Stimulated activated CD4-positive, alpha-beta T cell treated with anti-CD3 and anti-CD28 coated beads, Interleukin-1b, Interleukin-23, amount 100 ng/mL, for 24 hours (primary cell): ENCODE measurements around the gene CDK5RAP2.
A peak's percentile ranks its signal among the peaks of the same experiment; 100 is the strongest.

Source experiments
- DNase-seq, 4 experiments: peaks; one replicate each; pipeline ENCODE4 v3.0.0-alpha.2; 2020; ENCODE audit warnings: low read depth in 4 of 4, low spot score in 1 of 4

CDK5RAP2 gene

DNA sequence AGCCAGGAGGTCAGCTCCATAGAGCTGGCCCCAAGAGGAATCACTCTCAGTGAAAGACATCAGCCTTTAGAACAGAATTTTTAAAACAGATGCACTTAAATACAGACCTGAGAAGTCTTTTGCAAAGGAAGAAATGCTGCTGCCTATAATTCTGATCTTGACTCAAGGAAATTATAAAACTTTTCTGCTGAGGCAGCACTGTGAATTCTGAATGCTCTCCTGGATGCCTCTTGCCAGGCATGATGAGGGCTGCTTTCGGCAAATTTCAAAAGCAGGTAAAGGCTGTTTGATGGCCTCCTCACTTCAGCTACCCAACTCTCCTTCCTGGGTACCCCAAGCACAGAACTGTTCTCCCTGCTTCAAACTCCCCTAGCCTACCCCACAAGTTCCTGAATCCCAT is 174.8 kb downstream of the CDK5RAP2 start:
- no peak for DNase-seq

DNA sequence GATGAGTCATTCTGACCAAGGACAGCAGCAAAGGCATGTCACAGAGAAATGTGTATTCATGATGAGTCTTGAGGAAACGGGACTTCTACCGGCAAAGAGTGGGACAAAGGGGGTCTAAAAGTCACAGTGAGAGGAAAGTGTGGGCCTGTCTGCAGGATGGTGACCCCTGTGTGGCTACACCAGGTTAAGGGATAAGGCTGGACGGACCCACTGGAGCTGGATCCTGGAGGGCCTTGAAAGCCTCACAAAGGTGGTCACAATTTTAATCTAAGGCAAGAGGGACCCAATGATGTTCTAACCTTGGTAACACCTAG is 176.5 kb downstream of the CDK5RAP2 start:
- DNase-seq = no peak

DNA sequence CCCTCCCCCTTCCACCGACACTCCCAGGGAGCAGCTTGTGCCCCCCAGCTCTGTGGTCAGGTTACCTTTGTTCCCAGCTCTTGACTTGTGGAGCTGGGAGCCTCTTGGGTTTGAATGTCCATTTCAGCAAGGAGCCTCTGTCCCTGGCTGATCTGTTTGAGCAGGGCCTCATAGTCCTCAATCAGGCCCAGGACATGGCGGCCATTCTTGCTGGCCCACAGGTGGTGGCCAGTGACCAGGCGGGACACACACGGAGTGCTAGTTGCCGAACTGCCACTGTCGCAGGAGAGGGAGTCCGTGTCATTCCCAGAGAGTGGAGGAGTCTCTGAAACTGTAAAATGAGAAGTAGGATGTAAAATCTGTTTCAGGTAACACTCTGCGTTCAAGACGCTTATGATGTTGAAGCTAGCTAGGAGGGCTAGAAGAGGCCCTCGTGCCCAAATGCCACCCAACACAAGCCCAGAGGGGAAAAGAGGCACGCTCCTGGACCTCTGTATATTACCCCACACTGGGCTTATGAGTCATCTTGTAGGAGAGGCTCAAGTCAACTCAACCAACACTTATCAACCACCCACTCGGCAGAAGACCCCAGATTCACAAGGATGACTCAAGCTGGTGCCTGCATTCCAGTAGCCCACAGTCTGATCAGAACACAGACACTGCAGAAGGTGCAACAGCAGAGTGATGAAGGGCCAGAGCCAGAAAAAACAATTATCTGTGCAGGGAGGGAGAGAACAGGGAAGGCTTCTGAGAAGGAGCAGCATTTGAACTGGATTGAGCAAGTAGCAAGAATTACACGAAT is 177.0 kb downstream of the CDK5RAP2 start:
- DNase-seq = no peak

DNA sequence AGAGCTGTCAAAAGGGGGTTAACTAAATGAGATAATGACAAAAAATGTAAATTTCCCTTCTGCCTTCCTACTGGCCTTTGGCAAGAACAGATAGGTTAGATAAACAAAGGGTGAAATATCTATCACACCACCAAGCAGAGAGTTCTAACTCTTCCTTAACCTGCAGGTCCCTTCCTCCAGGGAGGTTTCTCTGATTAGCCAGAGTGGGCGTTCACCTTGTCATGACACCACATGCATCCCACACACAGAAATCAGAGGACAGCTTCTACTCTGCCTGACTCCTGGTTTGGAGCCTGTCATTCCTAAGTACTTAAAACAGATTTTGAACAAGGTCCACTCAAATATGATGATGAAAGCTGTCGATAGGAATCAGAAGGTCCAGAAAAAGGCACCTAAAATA is 180.0 kb downstream of the CDK5RAP2 start:
- no peak for DNase-seq

DNA sequence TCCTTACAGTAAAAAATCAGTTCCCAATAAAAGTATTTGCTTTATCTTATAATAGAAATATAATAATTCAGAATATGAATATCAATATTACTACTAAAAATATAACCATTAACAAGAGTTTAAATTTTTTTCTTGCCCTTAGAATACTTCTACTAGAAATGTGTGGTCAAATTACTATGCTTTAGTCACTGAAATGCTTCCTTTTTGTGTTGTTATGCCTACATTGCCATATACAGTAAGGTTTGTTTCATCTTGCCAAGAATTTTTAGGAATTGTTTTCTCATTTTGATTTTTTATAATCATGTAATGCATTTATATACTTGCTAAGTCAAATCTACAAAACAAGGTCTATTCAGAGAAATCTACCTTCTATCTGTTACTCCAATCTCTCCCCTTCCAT is 181.7 kb downstream of the CDK5RAP2 start:
- DNase-seq = no peak

DNA sequence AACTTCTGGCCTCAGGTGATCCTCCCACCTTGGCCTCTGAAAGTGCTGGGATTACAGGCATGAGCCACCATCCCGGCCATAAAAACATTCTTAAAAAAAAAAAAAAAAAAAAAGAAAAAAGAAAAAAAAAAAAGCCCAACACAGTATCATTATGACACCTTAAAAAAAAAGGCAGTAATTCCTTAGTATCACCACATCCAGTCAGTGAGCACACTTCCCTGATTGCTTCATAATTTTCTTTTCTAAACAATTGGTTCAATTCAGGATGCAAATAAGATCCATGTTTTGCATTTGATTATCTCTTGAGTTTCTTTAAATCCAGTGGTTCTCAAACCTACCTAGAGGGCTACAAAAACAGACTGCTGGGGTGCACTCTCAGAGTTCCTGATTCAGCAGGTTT is 182.5 kb downstream of the CDK5RAP2 start:
- no peak for DNase-seq

DNA sequence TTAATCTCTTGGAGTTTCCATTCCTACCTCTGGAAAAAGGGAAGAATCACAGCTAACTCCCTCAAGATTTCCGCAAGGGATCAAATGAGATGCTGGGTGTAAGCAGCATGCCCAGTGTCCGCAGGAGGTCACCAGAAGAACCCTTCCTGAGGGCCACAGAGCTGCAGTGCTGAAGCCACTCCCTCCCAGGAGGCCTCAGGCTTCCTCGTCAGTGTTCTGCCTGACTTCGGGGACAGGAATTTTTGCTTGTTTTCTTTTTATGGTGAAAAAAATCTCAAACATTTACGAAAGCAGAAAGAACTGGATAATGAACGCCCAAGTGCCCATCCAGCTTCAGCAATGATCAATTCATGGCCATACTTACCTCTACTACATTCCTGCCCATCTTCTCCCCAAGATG is 183.0 kb downstream of the CDK5RAP2 start:
- DNase-seq = no peak

DNA sequence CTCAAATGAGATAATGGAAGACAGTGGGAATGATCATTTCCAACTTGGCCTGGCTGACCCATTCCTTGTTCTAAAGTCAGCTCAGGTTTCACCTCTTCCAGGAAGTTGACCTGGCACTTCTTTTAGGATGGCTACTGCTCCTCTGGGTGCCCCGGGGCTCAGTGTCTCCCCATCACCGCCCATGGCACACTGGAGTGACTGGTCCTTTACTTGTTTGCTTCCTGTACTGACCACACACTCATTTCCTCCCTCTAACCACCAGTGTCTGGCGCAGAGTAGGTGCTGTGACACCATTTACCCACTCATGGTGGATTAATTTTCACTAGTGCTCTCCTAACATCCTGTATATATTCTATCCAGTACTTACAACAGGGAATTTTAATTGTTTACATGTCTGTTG is 183.5 kb downstream of the CDK5RAP2 start:
- no peak for DNase-seq

DNA sequence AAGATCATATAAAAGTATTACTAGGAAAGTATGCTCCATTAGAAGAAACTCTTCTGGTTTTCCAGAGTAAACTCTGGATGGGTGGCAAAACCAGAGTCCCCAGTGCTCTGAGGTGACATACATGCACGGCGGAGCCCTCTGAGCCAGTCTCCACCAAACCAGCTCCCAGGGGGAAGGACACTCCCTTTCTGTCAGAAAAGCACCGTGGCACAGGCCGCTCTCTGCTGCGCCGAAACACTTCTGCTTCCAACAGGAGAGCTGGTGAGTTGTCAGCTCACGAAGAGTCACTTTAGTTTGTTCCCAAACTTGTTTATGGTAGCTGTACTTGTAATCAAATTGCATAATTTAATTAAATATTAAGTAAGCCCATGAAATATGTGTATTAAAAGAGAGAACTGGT is 184.6 kb downstream of the CDK5RAP2 start:
- DNase-seq = no peak

DNA sequence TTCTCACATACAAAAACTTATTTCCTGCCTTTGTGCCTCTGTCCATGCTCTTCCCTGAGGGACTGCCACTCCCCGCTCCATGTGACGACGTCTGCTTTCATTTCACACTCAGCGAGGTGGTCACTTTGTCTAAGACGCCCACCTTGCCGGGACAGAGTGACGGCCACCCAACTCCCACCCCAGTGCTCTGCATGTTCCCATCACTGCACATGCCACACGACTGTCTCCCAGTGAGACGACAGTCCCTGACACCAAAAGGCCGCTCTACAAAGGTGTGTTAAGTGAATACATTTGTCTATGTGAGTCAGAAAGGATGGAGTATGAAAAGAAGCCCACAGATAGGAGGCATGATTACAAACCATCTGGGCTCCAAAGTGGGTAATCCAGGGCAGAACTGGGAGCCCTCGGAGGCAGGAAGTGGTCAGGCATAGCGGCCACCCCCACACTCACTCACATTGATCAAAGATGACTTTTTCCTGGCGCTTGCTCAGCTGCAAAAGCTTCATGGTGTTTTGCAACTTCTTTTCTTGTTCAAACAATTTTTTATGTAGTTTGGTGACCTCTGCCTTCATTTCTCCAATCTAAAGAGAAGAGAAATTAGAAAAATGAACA is 185.8 kb downstream of the CDK5RAP2 start:
- DNase-seq = peak in 1 of 4 experiments; percentile 20

DNA sequence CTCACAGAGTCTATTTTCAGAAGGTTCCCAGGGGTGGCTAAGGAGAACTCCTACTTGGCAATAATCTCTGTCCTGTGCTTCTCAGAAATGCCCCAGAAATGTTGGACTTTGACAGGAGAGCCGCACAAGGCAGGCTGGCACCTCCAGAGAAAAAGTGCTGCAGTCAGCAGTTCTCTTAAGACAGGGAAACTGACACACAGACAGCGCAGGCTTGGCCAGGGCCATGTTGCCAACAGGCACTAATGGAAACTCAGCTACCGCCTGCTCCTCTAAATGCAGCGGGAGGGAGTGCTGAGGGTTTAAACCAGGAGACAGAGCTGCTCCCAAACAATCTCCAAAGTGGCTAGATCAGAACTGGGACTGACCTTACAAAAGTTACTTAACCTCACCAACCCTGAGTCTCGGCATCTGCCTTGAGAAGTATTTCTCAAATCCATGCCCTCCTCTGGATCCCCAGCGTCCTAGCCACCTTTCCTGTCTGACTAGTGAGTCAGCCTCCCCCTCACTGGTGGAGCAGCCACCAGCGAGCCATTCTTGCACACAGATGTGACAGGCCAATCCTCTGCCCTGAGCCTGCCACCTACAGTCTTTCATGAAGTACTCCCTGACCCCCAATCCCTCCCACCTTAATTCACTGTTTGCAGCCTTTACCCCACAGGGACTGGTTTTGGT is 186.4 kb downstream of the CDK5RAP2 start:
- no peak for DNase-seq

DNA sequence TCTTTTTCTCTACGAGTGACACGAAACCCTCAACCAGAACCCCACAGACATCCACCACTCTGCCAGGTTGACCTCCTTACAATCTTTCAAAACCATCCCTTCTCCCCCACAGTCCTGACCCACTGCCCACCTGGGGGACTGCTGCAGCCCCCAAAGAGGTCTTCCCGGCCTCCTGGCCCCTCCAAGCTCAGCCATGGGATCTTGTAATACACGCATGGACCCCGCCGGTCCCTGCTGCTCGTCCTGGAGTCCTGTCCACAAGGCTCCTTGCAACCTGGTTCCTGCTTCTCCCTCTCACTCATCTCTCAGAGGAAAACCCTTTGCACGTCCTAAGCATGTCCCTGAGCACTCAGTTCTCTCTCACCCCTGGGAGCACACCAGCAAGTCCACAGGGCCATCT is 187.3 kb downstream of the CDK5RAP2 start:
- no peak for DNase-seq

DNA sequence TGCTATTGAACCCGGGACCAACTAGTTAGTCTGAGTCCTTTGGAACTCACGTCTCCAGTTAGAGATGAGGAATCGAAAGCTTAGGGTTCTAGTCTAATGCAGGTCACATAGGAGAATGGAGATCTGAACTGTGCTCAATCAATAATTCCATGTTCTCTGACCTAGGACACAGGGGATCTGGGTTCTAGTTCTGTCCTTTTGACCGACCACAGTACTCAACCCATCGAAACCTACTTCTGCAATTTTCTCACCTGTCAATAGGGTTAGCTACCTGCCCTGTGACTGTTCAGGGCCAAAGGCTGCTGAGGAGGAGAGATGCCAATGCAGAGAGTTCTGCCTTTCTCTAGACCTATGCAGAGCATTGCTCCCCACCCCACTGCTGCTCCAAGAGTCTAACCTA is 187.7 kb downstream of the CDK5RAP2 start:
- no peak for DNase-seq

DNA sequence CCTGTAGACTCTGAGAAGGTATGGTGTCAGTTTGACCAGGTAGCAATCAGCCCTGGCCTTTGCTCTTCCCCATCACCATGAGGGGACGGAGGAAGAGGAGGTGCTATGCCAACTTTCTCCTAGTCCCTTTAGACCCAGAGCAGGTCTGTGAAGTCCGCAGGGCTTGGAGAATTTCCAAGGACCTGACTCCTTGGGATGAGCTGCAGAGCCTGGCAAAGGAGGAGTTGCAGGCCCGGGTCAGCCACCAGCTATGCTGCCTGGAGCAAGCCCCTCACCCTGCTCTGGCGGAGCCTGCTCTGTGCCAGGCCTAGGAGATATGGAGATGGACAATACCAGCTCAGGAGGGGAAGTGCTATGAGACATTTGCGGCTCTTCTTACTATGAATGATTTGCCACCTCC is 188.3 kb downstream of the CDK5RAP2 start:
- DNase-seq = no peak

DNA sequence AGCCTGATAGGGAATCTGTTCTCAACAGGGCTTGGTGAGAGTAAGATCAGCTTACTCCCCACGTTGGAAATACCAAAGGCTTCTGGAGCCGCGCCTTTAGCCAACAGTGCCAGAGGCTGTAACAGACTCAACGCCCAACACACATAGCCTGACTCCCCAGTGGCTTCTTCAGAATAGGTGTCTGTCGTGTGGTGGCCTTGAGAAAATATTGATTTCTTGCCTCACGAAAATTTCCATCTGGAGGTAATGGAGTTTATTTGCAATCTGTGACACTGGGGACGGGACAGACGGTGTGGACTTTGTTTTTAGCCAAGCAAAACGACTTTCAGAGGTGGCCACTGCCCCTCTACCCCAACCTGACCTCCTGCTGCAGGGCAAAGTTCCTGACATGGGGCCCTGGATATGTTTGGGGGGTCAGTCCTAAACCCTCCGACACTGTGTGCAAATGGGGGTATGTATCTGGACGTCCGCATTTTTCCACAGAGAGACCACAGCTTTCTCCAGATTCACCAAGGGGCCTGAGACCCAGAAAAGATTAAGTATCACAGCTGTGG is 189.3 kb downstream of the CDK5RAP2 start:
- no peak for DNase-seq

DNA sequence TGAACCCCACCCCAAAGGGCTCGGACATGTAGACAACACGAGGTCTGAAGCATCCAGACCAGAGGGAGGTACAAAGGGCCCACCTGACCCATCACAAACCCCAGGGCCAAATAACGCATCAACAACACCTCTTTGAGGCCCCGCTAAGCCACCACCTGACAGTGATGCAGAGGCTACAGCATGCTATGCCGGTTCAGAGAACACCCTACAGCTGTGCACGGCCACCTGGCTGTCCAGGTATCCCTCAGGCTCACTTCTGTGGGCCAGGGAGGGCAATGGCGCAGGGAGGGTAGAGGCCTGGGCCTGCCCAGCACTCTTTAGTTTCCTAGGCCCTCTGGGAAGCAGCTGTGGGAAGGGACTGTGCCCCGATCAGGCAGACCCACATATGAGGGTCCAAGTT is 190.1 kb downstream of the CDK5RAP2 start:
- no peak for DNase-seq

DNA sequence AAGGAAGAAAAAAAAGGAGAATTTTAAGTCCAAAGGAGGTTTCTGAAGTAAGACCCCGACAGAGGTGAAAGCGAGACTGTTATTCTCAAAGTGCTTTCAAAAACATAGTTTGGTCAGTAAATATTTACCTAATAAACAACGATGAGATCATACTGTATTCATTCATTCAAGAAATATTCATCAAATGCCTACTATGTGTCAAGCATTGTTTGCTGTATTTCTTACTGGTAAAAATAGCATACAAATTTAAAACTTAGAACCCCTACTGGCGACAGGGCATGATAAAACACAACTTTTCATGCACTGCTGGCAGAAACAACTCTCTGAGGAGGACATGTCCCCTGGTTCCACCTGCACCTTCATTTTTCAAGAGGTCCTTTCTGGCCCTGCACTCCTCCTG is 190.7 kb downstream of the CDK5RAP2 start:
- DNase-seq = no peak

DNA sequence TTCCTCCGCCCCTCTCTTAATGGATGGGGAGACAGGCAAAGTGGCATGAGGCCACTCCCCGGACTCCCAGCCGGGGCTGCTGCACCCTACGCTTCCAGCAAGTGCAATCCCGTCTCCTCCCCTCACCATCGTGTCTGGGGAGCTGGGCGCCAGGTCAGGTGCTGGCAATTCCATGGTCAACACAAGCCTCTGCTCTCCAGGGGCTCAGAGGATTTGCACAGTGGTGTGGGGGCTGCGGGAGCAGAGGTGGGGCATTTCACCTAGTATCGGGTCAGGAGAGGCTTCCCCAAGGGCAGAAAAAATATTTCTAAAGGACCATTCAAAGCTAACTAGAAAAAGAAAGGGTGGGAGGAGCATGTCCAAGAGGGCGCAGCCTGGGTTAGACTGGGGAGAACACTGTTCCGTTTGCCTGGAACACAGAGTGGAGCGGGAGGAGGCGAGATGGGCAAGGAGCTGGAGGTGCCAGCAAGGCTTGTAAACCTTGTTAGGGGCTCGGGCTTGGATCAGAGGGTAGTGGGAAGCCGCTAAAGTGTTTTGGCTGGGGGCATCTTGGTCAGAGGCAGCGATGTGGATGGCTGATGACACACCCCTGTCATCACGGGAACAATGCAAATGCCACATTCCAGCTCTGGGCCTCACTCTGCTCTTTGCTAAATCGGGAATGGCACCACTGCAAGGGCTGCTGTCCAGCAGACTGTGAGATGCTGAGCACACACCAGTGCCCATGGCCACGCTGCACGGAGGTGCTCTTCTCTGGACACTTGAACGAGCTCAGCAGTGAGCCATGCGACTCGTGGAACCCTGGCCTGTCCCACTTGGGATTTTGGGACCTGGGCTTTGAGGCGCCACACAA is 191.7 kb downstream of the CDK5RAP2 start:
- no peak for DNase-seq

DNA sequence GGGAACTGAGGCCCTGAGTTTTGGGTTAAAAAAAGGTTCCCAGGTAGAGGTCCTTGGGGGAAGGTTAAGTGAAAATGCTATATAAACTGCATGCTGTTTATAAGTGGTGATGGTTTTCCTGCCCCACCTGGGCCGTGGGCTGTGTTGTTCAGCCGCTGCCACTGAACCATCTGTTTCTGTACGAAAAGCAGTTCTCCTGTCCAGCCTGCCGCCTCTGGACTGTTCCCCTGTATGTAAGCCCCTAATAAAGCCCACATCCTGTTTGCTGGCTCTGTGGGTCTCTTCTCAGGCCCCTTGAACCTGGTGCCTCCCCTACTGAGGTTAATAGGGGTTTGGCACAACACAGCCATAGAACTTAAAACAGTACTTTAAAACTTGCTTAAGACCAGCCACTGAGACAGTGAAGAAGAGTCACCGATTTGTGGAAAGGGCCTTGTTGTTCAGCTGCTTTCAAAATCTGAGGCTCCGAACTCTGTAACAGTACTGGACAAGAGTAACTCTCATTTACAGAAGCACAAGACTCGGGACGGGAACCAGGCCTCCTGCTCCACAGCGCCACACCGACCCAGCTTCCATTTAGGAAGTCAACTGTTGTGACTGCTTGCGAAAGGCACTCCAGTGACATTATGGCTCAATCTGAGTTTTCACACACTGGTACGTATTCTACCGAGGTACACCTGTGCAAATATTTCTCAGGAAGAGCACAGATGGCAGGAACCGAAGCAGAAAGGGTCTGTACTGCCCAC is 192.5 kb downstream of the CDK5RAP2 start:
- DNase-seq = no peak

DNA sequence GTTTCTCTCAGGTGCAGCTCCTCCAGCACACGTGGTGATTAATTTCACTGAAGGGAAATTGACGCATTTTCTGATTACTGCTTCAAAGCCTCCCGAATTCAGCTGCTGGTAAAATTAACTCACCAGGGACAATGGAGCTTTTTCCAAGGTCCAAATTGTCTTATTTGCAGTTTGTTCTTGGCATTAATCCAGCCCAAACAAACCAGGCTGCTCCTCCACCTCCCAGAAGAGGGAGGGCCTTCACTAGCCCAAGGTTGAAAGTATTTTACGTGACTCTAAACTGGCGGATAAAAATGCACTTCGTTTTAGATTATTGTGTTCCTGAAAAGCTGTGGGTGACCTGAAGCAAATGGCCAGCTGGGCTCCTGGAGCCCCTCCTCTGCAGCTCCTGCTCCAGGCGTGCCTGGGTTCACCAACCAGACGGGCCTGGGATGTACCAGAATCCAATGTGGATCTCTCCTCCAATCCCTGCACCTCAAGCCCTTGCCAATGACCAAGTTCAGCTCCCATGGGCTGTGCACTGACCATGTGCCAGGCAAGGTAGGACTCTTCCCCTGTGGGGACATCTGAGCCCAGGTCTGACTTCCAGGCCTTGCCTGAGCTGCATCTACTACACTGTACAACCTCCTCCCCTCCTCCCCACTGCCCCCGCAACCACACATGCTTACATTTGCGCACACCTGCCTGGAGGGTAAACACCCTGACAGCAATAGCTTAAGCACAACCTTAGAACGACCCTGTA is 193.4 kb downstream of the CDK5RAP2 start:
- DNase-seq = no peak
